Suprapubic skin (tissue), 4 donors: ENCODE data around the gene STRA6. TPM values are rescaled to one million over a fixed set of nuclear protein-coding genes. Genes with fewer than 3 reads are reported as not detected.

Source experiments
- DNase-seq, 2 donors: peaks; one replicate each; pipeline ENCODE4 v3.0.0-alpha.2; 2019; ENCODE audit warnings: low spot score in 2 of 2
- H3K27ac ChIP-seq: fragments of 200-600 bp; sonication (generic); one replicate; pipeline ENCODE4 v1.5.1; 2019
- H3K27me3 ChIP-seq: fragments of 200-600 bp; sonication (generic); one replicate; pipeline ENCODE4 v1.5.1; 2019
- H3K36me3 ChIP-seq: fragments of 200-600 bp; sonication (generic); one replicate; pipeline ENCODE4 v1.5.1; 2019
- H3K4me1 ChIP-seq: fragments of 200-600 bp; sonication (generic); one replicate; pipeline ENCODE4 v1.5.1; 2019
- H3K4me3 ChIP-seq: fragments of 200-600 bp; sonication (generic); one replicate; pipeline ENCODE4 v1.5.1; 2019; ENCODE audit warnings: mild to moderate bottlenecking
- H3K9me3 ChIP-seq: fragments of 200-600 bp; sonication (generic); one replicate; pipeline ENCODE4 v1.5.1; 2019
- EP300 ChIP-seq: sonication (generic); formaldehyde crosslinking; IDR thresholded peaks from one replicate; pipeline ENCODE4 v1.6.1; 2017; ENCODE audit warnings: antibody characterized with exemption
- POLR2A ChIP-seq, 2 donors: fragments of 450-650 bp; IDR thresholded peaks; one replicate each; pipeline ENCODE4 v1.6.1; 2017; ENCODE audit warnings: antibody characterized with exemption in 2 of 2, mild to moderate bottlenecking in 2 of 2, moderate library complexity in 2 of 2
- POLR2AphosphoS5 ChIP-seq, 3 donors: sonication (generic); formaldehyde crosslinking; IDR thresholded peaks; one replicate each; pipeline ENCODE4 v1.6.1; 2017; ENCODE audit warnings: antibody characterized with exemption in 3 of 3
- WGBS: methylation state at CpG from one replicate; pipeline ENCODE4 v1.1.5; 2018; 5-methylcytosine and 5-hydroxymethylcytosine counted together
- total RNA-seq, 4 donors: library from RNA; depleted of rRNA; stranded (reverse); fragments of >200 nt; gene quantifications; one replicate each; pipeline ENCODE4 v1.1.0, GENCODE V29; 2016
- TF ChIP-seq, protein P1 (sequence below), 2 donors: fragments of 200-600 bp in 1 of 2; fragments of 450-650 bp in 1 of 2; sonication (generic) in 1 of 2; IDR thresholded peaks; one replicate each; pipeline ENCODE4 v1.5.1; 2016 to 2019; ENCODE audit warnings: antibody characterized with exemption in 2 of 2, mild to moderate bottlenecking in 1 of 2, moderate library complexity in 1 of 2

Gene STRA6
- total RNA-seq, 4 donors from 2014 or later, result 0.26 to 0.39 TPM; not detected in 2

GRCh38 chr15:74225928-74226327, 23.3 kb upstream of the STRA6 start:
- TF ChIP-seq, protein P1, sequence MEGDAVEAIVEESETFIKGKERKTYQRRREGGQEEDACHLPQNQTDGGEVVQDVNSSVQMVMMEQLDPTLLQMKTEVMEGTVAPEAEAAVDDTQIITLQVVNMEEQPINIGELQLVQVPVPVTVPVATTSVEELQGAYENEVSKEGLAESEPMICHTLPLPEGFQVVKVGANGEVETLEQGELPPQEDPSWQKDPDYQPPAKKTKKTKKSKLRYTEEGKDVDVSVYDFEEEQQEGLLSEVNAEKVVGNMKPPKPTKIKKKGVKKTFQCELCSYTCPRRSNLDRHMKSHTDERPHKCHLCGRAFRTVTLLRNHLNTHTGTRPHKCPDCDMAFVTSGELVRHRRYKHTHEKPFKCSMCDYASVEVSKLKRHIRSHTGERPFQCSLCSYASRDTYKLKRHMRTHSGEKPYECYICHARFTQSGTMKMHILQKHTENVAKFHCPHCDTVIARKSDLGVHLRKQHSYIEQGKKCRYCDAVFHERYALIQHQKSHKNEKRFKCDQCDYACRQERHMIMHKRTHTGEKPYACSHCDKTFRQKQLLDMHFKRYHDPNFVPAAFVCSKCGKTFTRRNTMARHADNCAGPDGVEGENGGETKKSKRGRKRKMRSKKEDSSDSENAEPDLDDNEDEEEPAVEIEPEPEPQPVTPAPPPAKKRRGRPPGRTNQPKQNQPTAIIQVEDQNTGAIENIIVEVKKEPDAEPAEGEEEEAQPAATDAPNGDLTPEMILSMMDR (IDR thresholded peaks at IDR 0.05), result no peak
- no peak for TF ChIP-seq POLR2A (IDR thresholded peaks at IDR 0.05)
- peaks cover 67% of the 10 kb centered on the region for H3K27me3 ChIP-seq

DNA sequence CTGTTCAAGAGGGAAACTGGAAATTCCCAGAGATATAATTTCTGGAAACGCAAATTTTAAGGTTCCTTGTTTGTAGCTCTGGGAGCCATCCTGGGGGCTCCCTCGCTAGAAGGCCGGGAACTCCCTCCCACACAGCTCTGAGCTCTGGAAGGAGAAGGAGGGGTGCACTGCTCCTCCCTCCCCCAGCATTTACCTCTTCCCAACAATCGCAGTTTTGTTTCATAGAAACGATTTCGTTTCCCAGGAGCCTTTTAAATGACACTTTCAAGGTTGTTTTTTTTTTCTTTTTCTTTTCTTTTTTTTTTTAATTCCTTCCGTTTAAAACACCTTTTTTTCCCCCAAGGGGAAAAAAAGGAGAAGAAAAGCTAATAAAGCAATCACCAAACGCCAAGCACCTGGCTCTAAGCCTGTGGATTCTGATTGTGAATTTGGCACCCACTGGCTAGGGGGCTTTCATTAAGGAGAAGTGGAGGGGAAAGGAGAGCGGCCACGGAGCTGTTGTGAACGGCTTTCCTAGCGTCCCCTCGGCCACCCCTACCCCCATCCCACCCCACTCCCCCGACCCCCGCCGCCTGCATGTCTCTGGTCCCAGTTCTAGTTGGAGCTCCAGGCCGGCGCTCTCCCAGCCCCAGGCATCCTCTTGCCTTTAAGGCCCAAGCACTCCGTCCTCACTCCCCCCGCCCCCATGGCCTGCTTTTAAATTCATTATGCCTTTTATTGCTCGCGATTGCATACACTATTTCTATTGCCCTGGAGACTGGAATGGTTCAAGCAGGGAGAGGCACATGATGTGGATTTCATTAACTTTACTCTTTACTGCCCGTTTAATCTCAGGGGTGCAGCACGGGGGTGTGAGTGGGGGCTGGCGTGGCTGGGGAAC, 19.9 kb upstream of the STRA6 start:
- Histone ChIP-seq H3K9me3 (no peaks in the 10 kb centered on the region), H3K36me3 (no peaks in the 10 kb centered on the region), H3K4me3 (no peak overlapping the region), H3K27ac (no peak overlapping the region), H3K4me1 (no peaks in the 10 kb centered on the region), H3K27me3 (peaks cover 60% of the 10 kb centered on the region)
- WGBS, result 27% methylated on average over 25 of the region's 25 CpGs
- peak in 1 of 2 donors; percentile 74 for DNase-seq
- no peak for TF ChIP-seq POLR2AphosphoS5 (IDR thresholded peaks at IDR 0.05)
- TF ChIP-seq EP300, result no peak
- TF ChIP-seq, protein P1 (IDR thresholded peaks at IDR 0.05), result no peak
- no peak for TF ChIP-seq POLR2A (IDR thresholded peaks at IDR 0.05)

More at GRCh38 chr15:74225928-74226327, 23.3 kb upstream of the STRA6 start:
- Histone ChIP-seq H3K27ac (no peak overlapping the region), H3K4me1 (peaks cover 10% of the 10 kb centered on the region), H3K9me3 (no peaks in the 10 kb centered on the region), H3K36me3 (no peaks in the 10 kb centered on the region), H3K4me3 (no peak overlapping the region)
- WGBS, result 80% methylated on average over 5 of the region's 5 CpGs
- no peak for DNase-seq

GRCh38 chr15:74221399-74222239, 19.0 kb upstream of the STRA6 start:
- 47% methylated on average over 12 of the region's 12 CpGs for WGBS
- Histone ChIP-seq H3K27me3 (peaks cover 53% of the 10 kb centered on the region), H3K4me1 (no peaks in the 10 kb centered on the region), H3K27ac (no peak overlapping the region), H3K4me3 (no peak overlapping the region), H3K36me3 (no peaks in the 10 kb centered on the region), H3K9me3 (no peaks in the 10 kb centered on the region)
- no peak for DNase-seq
- no peak for TF ChIP-seq POLR2A (IDR thresholded peaks at IDR 0.05)
- TF ChIP-seq, protein P1 (IDR thresholded peaks at IDR 0.05), result no peak
- no peak for TF ChIP-seq EP300
- no peak for TF ChIP-seq POLR2AphosphoS5 (IDR thresholded peaks at IDR 0.05)

- no peak for TF ChIP-seq POLR2A (IDR thresholded peaks at IDR 0.05)
- TF ChIP-seq, protein P1 (IDR thresholded peaks at IDR 0.05), result no peak
- no peak for TF ChIP-seq EP300
- TF ChIP-seq POLR2AphosphoS5 (IDR thresholded peaks at IDR 0.05), result no peak
- Histone ChIP-seq H3K9me3 (no peaks in the 10 kb centered on the region), H3K27ac (no peak overlapping the region), H3K36me3 (no peaks in the 10 kb centered on the region), H3K4me1 (no peaks in the 10 kb centered on the region), H3K27me3 (peaks cover 57% of the 10 kb centered on the region), H3K4me3 (no peak overlapping the region)
- WGBS, result 67% methylated on average over 10 of the region's 11 CpGs
- no peak for DNase-seq
These were observed 18.1 kb upstream of the STRA6 start for GRCh38 chr15:74220475-74221248.
